DOHH2 (cell line): ENCODE measurements around the gene GRIN2D.
A peak's percentile ranks its signal among the peaks of the same experiment; 100 is the strongest.
"Not testable (repeated sequence)": the region's sequence is repeated elsewhere in the genome, so short reads cannot be mapped to it uniquely, and the experiment has no call there.

Source experiments
- H3F3A ChIP-seq: fragments of 200-600 bp; sonication (generic), shearing (Covaris generic); 2 replicates; pipeline ENCODE4 v1.6.0; 2016; ENCODE audit warnings: antibody characterized with exemption, mild to moderate bottlenecking; ENCODE audit not compliant: control insufficient read depth, insufficient read depth
- H3K27ac ChIP-seq: fragments of 200-600 bp; sonication (generic); 2 replicates; pipeline ENCODE4 v1.5.1; 2014; ENCODE audit warnings: low read depth, mild to moderate bottlenecking, low read length, moderate library complexity
- H3K27me3 ChIP-seq: fragments of 200-600 bp; sonication (generic); 2 replicates; pipeline ENCODE4 v1.6.1; 2014; ENCODE audit warnings: mild to moderate bottlenecking, low read length, mixed read lengths; ENCODE audit not compliant: control insufficient read depth
- H3K36me3 ChIP-seq: fragments of 200-600 bp; sonication (generic); 2 replicates; pipeline ENCODE4 v1.6.1; 2014; ENCODE audit warnings: mild to moderate bottlenecking, low read length, moderate library complexity, mixed read lengths; ENCODE audit not compliant: control insufficient read depth
- H3K4me1 ChIP-seq: fragments of 200-600 bp; sonication (generic); 2 replicates; pipeline ENCODE4 v1.6.1; 2014; ENCODE audit warnings: mild to moderate bottlenecking, low read length, mixed read lengths; ENCODE audit not compliant: control insufficient read depth
- H3K4me2 ChIP-seq: fragments of 200-600 bp; sonication (generic); 2 replicates; pipeline ENCODE4 v1.6.0; 2014; ENCODE audit warnings: mild to moderate bottlenecking, low read length, moderate library complexity
- H3K4me3 ChIP-seq: fragments of 200-600 bp; sonication (generic); 2 replicates; pipeline ENCODE4 v1.5.1; 2014; ENCODE audit warnings: mild to moderate bottlenecking, low read length, mixed read lengths
- H3K79me2 ChIP-seq: fragments of 200-600 bp; sonication (generic); 2 replicates; pipeline ENCODE4 v1.6.1; 2014; ENCODE audit warnings: mild to moderate bottlenecking, low read length, mixed read lengths; ENCODE audit not compliant: control insufficient read depth
- H3K9me2 ChIP-seq: fragments of 200-600 bp; sonication (generic); replicated peaks from 2 replicates; pipeline ENCODE4 v1.6.1; 2014; ENCODE audit warnings: mild to moderate bottlenecking, low read length, mixed read lengths; ENCODE audit not compliant: control insufficient read depth
- H3K9me3 ChIP-seq: fragments of 200-600 bp; sonication (generic); 2 replicates; pipeline ENCODE4 v1.6.1; 2014; ENCODE audit warnings: antibody characterized with exemption, low read length, mixed read lengths; ENCODE audit not compliant: control insufficient read depth, insufficient read depth
- H4K20me1 ChIP-seq: fragments of 200-600 bp; sonication (generic); 2 replicates; pipeline ENCODE4 v1.6.0; 2014; ENCODE audit warnings: low read depth, mild to moderate bottlenecking, antibody characterized with exemption, low read length, moderate library complexity; ENCODE audit not compliant: control insufficient read depth, insufficient read depth
- EZH2phosphoT487 ChIP-seq: fragments of 200-600 bp; sonication (generic); IDR thresholded peaks from 2 replicates; pipeline ENCODE4 v1.6.1; 2017; ENCODE audit warnings: borderline replicate concordance, mild to moderate bottlenecking, antibody characterized with exemption, low read length, moderate library complexity, mixed read lengths
- TF ChIP-seq, protein P1 (sequence below): fragments of 200-600 bp; sonication (generic); IDR thresholded peaks from one replicate; pipeline ENCODE4 v1.5.1; 2014; ENCODE audit warnings: antibody characterized with exemption, mild to moderate bottlenecking, low read depth, low read length; ENCODE audit not compliant: poor library complexity, severe bottlenecking

Gene GRIN2D

GRCh38 chr19:48390188-48391099 lies 3.0 kb upstream of the GRIN2D start:
- Histone ChIP-seq H4K20me1 (peaks cover 3% of the 10 kb centered on the region; the same call in 1 of the 2 replicates), H3K36me3 (peaks cover 46% of the 10 kb centered on the region), H3K27me3 (peaks cover 31% of the 10 kb centered on the region), H3K9me3 (no peaks in the 10 kb centered on the region), H3K4me1 (peaks cover 22% of the 10 kb centered on the region), H3K4me3 (peak overlapping the region; percentile 97), H3K9me2 (no peaks in the 10 kb centered on the region), H3K4me2 (peak overlapping the region; percentile 81), H3K79me2 (peaks cover 26% of the 10 kb centered on the region), H3F3A (no peaks in the 10 kb centered on the region), H3K27ac (peak overlapping the region; percentile 55)
- TF ChIP-seq, protein P1, sequence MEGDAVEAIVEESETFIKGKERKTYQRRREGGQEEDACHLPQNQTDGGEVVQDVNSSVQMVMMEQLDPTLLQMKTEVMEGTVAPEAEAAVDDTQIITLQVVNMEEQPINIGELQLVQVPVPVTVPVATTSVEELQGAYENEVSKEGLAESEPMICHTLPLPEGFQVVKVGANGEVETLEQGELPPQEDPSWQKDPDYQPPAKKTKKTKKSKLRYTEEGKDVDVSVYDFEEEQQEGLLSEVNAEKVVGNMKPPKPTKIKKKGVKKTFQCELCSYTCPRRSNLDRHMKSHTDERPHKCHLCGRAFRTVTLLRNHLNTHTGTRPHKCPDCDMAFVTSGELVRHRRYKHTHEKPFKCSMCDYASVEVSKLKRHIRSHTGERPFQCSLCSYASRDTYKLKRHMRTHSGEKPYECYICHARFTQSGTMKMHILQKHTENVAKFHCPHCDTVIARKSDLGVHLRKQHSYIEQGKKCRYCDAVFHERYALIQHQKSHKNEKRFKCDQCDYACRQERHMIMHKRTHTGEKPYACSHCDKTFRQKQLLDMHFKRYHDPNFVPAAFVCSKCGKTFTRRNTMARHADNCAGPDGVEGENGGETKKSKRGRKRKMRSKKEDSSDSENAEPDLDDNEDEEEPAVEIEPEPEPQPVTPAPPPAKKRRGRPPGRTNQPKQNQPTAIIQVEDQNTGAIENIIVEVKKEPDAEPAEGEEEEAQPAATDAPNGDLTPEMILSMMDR: peak; percentile 57
- no peak for TF ChIP-seq EZH2phosphoT487

- H3K9me2 ChIP-seq: no peaks in the 10 kb centered on the region
- H3K36me3 ChIP-seq: peaks cover 39% of the 10 kb centered on the region
- H3K4me2 ChIP-seq: peak within 1 kb of the TSS; percentile 81
- H3F3A ChIP-seq: no peaks in the 10 kb centered on the region
- peak within 1 kb of the TSS; percentile 97 for H3K4me3 ChIP-seq
- peak within 1 kb of the TSS; percentile 55 for H3K27ac ChIP-seq
- peaks cover 22% of the 10 kb centered on the region for H3K4me1 ChIP-seq
- peaks cover 41% of the 10 kb centered on the region for H3K27me3 ChIP-seq
- TF ChIP-seq, protein P1: peak; percentile 95
- no peak for TF ChIP-seq EZH2phosphoT487
- H3K9me3 ChIP-seq: no peaks in the 10 kb centered on the region
- peaks cover 26% of the 10 kb centered on the region for H3K79me2 ChIP-seq
- H4K20me1 ChIP-seq: peaks cover 3% of the 10 kb centered on the region; the same call in 1 of the 2 replicates
Observed at GRCh38 chr19:48391100-48392005, 2.1 kb upstream of the GRIN2D start, which contains the start of gene KDELR1. Gene KDELR1, minus strand, starts transcription at chr19:48391551. Its CDS starts 193 bp downstream, at chr19:48391358.

GRCh38 chr19:48392006-48392344 lies 1.5 kb upstream of the GRIN2D start:
- not testable (repeated sequence) for H3K9me3 ChIP-seq, H3F3A ChIP-seq, H4K20me1 ChIP-seq, H3K27ac ChIP-seq, H3K4me3 ChIP-seq, H3K9me2 ChIP-seq
- peak overlapping the region; percentile 81 for H3K4me2 ChIP-seq
- peaks cover 47% of the 10 kb centered on the region for H3K27me3 ChIP-seq
- peaks cover 26% of the 10 kb centered on the region for H3K79me2 ChIP-seq
- peaks cover 35% of the 10 kb centered on the region for H3K36me3 ChIP-seq
- peaks cover 22% of the 10 kb centered on the region for H3K4me1 ChIP-seq
